K562 (cell line): ENCODE data around the gene PLCB4. TPM values are rescaled to one million over a fixed set of nuclear protein-coding genes. Genes with fewer than 3 reads are reported as not detected.

Experiments
- BMI1 ChIP-seq: fragments of 150-350 bp; IDR thresholded peaks from 2 replicates; pipeline ENCODE4 v1.6.1; 2014; ENCODE audit warnings: low read length
- CUX1 ChIP-seq: fragments of 200-800 bp; sonication (Bioruptor generic); IDR thresholded peaks from 2 replicates; pipeline ENCODE4 v1.6.1; 2016; ENCODE audit warnings: missing genetic modification characterization, missing compliant biosample characterization
- HMGXB4 ChIP-seq: sonication (generic); formaldehyde crosslinking; IDR thresholded peaks from 2 replicates; pipeline ENCODE4 v1.8.1; 2023; ENCODE audit warnings: mild to moderate bottlenecking, missing genetic modification reagents
- KAT2B ChIP-seq: IDR thresholded peaks from one replicate; pipeline ENCODE4 v1.6.1; 2012; ENCODE audit warnings: low read depth, mild to moderate bottlenecking, control low read depth, inconsistent platforms, low read length, moderate library complexity
- KLF1 ChIP-seq: fragments of 450-650 bp; IDR thresholded peaks from 2 replicates; pipeline ENCODE4 v1.6.1; 2016; ENCODE audit warnings: missing genetic modification characterization, missing compliant biosample characterization
- MCM5 ChIP-seq: fragments of 450-650 bp; IDR thresholded peaks from 2 replicates; pipeline ENCODE4 v1.6.1; 2016; ENCODE audit warnings: low read depth
- MEF2A ChIP-seq: IDR thresholded peaks from 2 replicates; pipeline ENCODE4 v1.6.1; 2011; ENCODE audit warnings: low read depth, mild to moderate bottlenecking, low read length, moderate library complexity; ENCODE audit not compliant: control insufficient read depth
- SRSF9 ChIP-seq: fragments of 200-400 bp; formaldehyde crosslinking; IDR thresholded peaks from 2 replicates; pipeline ENCODE4 v1.6.1; 2017; ENCODE audit warnings: low read depth, low read length, borderline replicate concordance
- ZFPM2 ChIP-seq: fragments of 250-450 bp; sonication (Bioruptor Pico); IDR thresholded peaks from 2 replicates; pipeline ENCODE4 v1.5.1; 2022; ENCODE audit warnings: mild to moderate bottlenecking
- ZKSCAN1 ChIP-seq: fragments of 150-350 bp; IDR thresholded peaks from 2 replicates; pipeline ENCODE4 v1.6.1; 2016; ENCODE audit warnings: low read depth, low read length
- ZNF407 ChIP-seq: fragments of 450-650 bp; IDR thresholded peaks from 2 replicates; pipeline ENCODE4 v1.6.1; 2016; ENCODE audit warnings: low read depth
- ZNF76 ChIP-seq: fragments of 250-450 bp; sonication (Bioruptor Pico); IDR thresholded peaks from 2 replicates; pipeline ENCODE4 v1.4.0; 2020; ENCODE audit warnings: mild to moderate bottlenecking, moderate library complexity, borderline replicate concordance
- polyA plus RNA-seq, 8 experiments: library from polyadenylated mRNA; depleted of rRNA in 4 of 8; stranded (reverse) in 5 of 8; unstranded in 3 of 8; fragments of >200 nt; fragmentation: Nextera tagmentation in 2 of 8; fragmentation: Illumina TruSeq in 1 of 8; extraction: Ambion mirVana in 2 of 8; extraction: Trizol in 1 of 8; gene quantifications; 2 replicates each; pipeline versions ENCODE4 v1.2.1 to v1.2.3, GENCODE V29; 2011 to 2014; ENCODE audit warnings: inconsistent platforms in 1 of 8, missing spikeins in 1 of 8
- total RNA-seq, 7 experiments: library from RNA; depleted of rRNA in 6 of 7; stranded (reverse); fragments of >200 nt in 6 of 7; fragmentation: Illumina TruSeq in 2 of 7; extraction: Trizol in 2 of 7; gene quantifications; 2 replicates each; pipeline versions ENCODE4 v1.2.1 to v1.2.3, GENCODE V29; 2011 to 2021; ENCODE audit warnings: low replicate concordance in 1 of 7

PLCB4 gene
- total and polyA plus RNA-seq, 9 of the 15 experiments (the other 6 are each of a cell fraction or from before 2014, with no cell fraction given) = 0.20 to 2.9 (median 0.52) TPM

DNA sequence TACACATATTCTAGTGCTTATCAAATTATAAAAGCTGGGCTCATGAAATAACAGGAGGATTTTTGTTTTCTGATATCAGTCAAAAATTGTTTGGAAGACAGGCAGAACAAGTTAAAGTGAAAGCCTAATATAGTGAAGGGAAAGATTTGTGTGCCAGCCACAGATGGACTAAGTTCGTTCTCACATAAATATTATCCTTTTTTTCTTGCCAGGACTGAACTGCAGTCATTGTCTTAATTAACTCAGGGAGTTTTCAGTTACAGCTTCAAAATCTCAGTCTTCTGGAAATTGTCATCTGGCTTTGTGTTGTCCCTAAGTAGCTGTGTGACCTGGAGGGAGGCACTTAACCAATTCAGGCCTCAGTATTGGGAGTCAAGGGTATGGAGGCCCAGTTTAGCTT lies 40.7 kb downstream of the PLCB4 start (continued):
- TF ChIP-seq CUX1 (CRISPR knock-in tag) (no peak), ZNF76 (CRISPR knock-in tag) (no peak), ZNF407 (no peak), ZKSCAN1 (no peak), KLF1 (tag) (no peak), MEF2A (no peak), SRSF9 (no peak), KAT2B (no peak), BMI1 (no peak), MCM5 (no peak), ZFPM2 (CRISPR knock-in tag) (no peak), HMGXB4 (CRISPR knock-in tag) (no peak)
